GM12878 (cell line): ENCODE measurements around the gene B4GALNT2. TPM values are rescaled to one million over a fixed set of nuclear protein-coding genes. Genes with fewer than 3 reads are reported as not detected.

Experiments used
- EP300 ChIP-seq, 2 experiments: fragments of 150-350 bp in 1 of 2; IDR thresholded peaks; 2 replicates each; pipeline ENCODE4 v1.6.1; 2011 to 2012; ENCODE audit warnings: low read depth in 2 of 2, low read length in 2 of 2, borderline replicate concordance in 1 of 2, improper control_type of control experiment in 1 of 2, inconsistent platforms in 1 of 2; ENCODE audit not compliant: control insufficient read depth in 1 of 2
- ESRRA ChIP-seq: IDR thresholded peaks from 2 replicates; pipeline ENCODE4 v1.6.1; 2012; ENCODE audit warnings: mild to moderate bottlenecking, low read length, improper control_type of control experiment
- ZBTB40 ChIP-seq: fragments of 450-650 bp; IDR thresholded peaks from 2 replicates; pipeline ENCODE4 v1.6.1; 2016; ENCODE audit warnings: mild to moderate bottlenecking, moderate library complexity, borderline replicate concordance
- polyA plus RNA-seq, 11 experiments: library from polyadenylated mRNA; depleted of rRNA in 4 of 11; unstranded in 6 of 11; stranded (reverse) in 5 of 11; fragments of >200 nt; fragmentation: Nextera tagmentation in 4 of 11; fragmentation: Illumina TruSeq in 1 of 11; extraction: Ambion mirVana in 4 of 11; extraction: Trizol in 1 of 11; gene quantifications; 1 replicate in 1 of 11; 2 replicates in 10 of 11; pipeline versions ENCODE4 v1.2.1 to v1.2.3, GENCODE V29; 2011 to 2016; ENCODE audit warnings: inconsistent platforms in 2 of 11, missing spikeins in 2 of 11, low read depth in 1 of 11
- total RNA-seq, 4 experiments: library from RNA; depleted of rRNA in 3 of 4; stranded (reverse); fragments of >200 nt in 3 of 4; fragmentation: Illumina TruSeq in 1 of 4; extraction: Trizol in 1 of 4; gene quantifications; 2 replicates each; pipeline versions ENCODE4 v1.2.1 to v1.2.3, GENCODE V29; 2013 to 2021

The B4GALNT2 gene
- total and polyA plus RNA-seq, 10 of the 15 experiments (the other 5 are each of a cell fraction or from before 2014, with no cell fraction given), result not detected

- peak; percentile 84 for TF ChIP-seq ZBTB40
- peak in 1 of 2 experiments; percentile 72; a peak in 1 of 4 replicates for TF ChIP-seq EP300 (IDR thresholded peaks at IDR 0.05; ENCODE audit: borderline replicate concordance in 1 of 2, control insufficient read depth in 1 of 2, low read depth in 2 of 2, low read length in 2 of 2)
- 0 out of 2 replicates have a peak, but pooled peaks have one; percentile 74 for TF ChIP-seq ESRRA
- TF ChIP-seq, all 136 proteins: peak for 79
These were observed 59.6 kb downstream of the B4GALNT2 start (continued) for GRCh38 chr17:49191917-49192741.
